Activated effector memory CD4-positive, alpha-beta T cell treated with Interleukin-2 at 50 U/mL for 16 hours (primary cell): ENCODE measurements around the gene UAP1.

Experiments used
- DNase-seq: peaks from one replicate; pipeline ENCODE4 v3.0.0-alpha.2; 2020

The UAP1 gene

GRCh38 chr1:162619076-162619475 is 57.6 kb downstream of the UAP1 start:
- no peak for DNase-seq

- no peak for DNase-seq
Measured at GRCh38 chr1:162621256-162621655, 59.7 kb downstream of the UAP1 start.

- no peak for DNase-seq
Measured at GRCh38 chr1:162625679-162626078, 64.2 kb downstream of the UAP1 start.

DNA sequence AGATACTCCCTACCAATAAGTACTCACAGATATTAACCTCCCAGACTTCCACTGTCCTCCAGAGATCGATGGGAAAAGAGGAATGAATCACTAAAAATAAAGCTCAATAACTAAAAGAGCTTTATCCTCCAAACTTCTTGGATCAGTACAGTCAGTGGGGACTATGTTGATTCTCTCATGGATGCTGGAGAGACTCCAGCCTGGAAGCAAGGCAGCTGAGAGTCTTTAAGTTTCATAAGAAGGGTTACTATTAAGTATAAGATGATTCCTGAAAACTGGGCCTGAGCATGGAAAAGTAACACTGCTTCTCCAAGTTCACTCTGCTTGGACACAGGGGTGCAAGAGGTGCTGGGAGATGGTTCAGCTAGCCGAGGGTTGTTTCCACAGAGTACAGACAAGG is 64.6 kb downstream of the UAP1 start:
- DNase-seq, result no peak

- no peak for DNase-seq
Measured at GRCh38 chr1:162626761-162627160, 65.2 kb downstream of the UAP1 start.

GRCh38 chr1:162627662-162628296 is 66.3 kb downstream of the UAP1 start:
- DNase-seq, result no peak

DNA sequence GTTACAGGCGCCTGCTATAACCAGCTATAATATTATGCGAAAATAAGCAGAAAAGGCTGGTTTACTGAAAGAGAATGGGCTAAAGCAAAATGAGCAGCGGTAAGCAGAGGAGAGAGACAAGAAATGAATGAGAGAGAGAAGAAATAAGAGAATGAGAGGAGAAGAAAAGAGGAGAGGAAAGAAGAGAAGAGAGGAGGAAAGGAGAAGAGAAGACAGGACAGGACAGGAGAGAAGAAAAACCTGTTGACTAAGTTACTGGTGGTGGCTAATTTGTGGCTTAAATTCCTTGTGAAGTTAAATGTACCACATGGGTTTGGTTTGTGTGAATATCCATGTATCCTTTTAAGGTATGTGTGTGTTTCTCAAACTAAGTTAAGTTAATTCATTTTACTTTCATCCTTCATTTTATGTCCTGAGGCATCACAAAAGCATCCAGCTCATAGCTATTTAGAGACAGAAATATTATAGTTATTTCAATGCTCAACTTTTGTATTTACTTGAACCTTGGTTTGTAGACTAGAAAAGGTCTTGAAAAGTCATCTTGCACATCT is 67.6 kb downstream of the UAP1 start:
- no peak for DNase-seq

DNA sequence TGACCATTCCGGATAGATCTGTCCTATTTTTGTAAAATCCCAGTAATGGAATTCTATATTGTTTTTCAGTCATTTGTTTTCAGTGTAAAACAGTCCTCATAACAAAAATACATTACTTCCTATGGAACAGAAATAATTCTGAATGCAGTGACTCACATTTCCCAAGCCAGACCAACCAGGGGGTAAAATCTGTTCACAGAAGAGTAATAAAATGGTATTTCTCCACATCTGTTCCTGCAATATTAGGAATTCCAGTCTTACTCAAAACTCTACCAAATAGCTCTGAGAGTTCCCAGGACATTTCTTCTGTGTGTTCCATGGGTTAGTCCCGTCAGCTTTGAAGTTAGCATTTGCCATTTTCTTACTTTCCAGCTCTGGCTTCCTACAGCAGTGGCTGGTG is 68.1 kb downstream of the UAP1 start:
- no peak for DNase-seq

DNA sequence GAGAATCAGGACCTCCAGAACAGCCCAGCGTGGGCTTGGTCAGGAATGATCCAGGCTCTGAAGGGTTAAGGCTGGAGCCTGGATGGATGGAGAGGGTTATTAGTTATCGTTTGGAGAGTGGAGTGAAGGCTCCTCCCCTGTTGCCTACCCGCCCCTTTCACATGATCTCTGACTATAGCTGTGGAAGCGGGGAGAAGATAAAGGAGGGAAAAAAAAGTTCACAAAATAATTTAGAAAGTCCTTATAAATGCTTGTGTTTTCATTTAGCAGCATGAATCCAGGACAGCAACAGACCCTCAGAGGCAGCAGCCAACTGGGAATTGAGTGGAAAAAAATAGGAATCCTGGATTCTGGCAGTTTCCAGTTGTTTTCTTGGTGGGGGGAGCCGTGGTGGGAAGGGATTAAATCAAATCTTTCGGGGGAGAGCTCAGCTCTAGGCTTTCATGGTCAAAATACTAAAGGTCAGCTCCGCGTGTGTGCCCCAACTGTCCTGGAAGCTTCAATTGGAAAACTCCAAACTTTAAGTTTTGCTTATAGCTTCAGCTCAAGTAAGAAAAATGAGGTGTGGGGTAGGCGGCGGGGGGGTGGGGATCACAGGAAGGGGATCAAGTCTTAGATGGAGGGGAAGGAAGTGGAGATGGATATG is 70.1 kb downstream of the UAP1 start:
- no peak for DNase-seq

DNA sequence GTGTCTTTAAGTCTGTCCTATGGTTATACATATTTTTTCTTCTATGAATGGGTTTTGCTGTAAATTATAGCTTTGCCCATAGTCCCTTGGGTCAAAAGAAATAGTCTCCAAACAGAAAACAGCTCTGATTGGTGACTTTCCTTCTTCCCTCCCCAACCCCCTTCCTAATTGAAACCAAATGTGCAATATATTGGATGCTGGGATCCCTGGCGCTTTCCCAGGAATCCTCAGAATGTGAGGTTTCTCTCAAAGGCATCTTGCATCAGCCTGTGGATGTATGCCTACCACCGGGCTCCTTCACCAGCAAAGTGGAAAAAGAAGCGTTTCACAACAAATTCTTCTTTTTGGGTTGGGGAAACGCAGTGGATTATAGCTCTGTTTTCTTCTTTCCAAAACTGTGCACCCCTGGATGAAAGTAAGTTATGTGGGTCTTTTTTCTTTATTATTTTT is 70.7 kb downstream of the UAP1 start, which contains the start of gene DDR2:
Gene DDR2 (plus strand): TSS at position 248 of the 450 bp plus-strand sequence. CDS start 86,600 bp downstream, outside the sequence.
- no peak for DNase-seq

- DNase-seq, result no peak
Measured at GRCh38 chr1:162632698-162633080, 71.2 kb downstream of the UAP1 start.

DNA sequence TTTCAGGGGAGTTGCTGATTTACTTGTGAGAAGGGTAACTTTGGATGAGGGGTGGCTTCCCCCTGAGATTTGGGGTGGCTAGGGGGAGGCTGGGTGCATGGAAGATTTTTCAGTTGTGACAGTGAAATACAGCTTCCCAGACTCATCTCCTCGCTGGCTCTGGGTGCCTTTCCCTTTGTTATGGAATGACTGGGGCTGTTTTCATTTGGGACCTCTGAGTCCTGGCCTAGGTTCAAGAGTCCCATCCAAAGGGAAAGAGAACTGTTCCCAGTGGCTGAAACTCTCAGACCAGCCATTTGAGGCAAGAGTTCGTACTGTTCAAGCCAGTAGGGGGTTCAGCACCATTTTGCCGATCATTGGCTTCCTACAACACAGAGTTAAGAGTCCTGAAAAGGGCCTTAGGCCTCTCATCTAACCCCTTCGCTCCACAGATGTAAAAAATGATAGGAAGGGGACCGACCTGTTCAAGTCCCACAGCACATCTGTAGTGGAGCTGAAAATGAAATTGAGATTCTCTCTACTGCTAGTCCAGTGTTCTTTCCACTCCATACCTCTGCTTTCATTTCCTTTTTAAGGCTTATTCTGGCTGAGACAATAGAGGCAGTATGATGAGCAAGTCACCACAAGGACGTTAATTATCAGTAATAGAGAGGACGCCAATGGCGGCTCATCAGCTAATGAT is 71.7 kb downstream of the UAP1 start:
- no peak for DNase-seq

DNA sequence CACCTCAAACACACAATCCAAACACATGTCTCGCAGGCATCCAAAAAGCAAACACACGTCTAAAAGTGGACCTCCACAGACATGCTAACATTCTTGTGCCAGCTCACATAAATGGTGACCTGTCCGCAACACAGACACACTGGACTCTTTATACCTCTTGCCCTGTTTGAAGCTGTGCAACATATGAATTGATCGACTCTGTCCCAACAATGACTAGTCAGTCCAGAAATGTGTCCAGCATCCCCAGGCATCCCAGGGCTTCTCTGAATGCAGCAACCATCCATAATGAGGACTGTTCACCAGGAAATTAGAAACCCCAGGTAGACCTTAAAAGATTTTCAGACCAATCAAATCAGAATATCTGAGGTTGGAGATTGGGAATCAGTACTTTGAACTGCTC is 73.9 kb downstream of the UAP1 start:
- no peak for DNase-seq

- DNase-seq, result no peak
Measured at GRCh38 chr1:162639718-162640117, 78.2 kb downstream of the UAP1 start.

GRCh38 chr1:162641114-162641513 is 79.6 kb downstream of the UAP1 start:
- no peak for DNase-seq

GRCh38 chr1:162644986-162645314 is 83.4 kb downstream of the UAP1 start:
- DNase-seq, result no peak

DNA sequence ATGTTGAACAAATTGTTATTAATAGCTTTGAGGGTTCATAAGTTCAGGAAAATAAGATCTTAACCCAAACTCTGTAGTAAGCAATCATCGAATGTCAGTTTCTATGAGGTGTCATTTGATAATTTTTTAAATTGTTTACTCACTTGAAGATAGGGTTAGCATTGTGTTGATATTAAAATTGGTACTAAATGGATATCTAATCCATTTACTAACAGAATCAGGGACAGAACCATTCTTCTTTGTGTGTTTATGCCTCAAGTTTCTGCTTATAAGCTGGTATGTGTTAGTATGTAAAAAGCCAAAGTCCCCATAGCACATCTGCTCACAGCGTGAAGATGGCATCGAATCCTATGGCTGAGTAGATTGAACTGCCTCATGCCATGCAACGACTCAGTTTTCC is 84.1 kb downstream of the UAP1 start:
- no peak for DNase-seq

GRCh38 chr1:162649583-162649982 is 88.1 kb downstream of the UAP1 start:
- DNase-seq, result no peak
